SK-N-SH (cell line): ENCODE data around the gene IL11RA. TPM values are rescaled to one million over a fixed set of nuclear protein-coding genes. Genes with fewer than 3 reads are reported as not detected.

Experiments
- CTCF ChIA-PET: fragments of 300-600, 350-600 bp; formaldehyde crosslinking; extraction: SDS; loops from one replicate; lab custom pipeline; 2021; lab: Yijun Ruan, JAX
- POLR2A ChIA-PET: fragments of 350-600 bp; sonication (Branson Sonifier 250); formaldehyde crosslinking; extraction: SDS; loops from one replicate; lab custom pipeline; 2020; ENCODE audit warnings: antibody characterized with exemption, inconsistent platforms; lab: Yijun Ruan, JAX
- DNase-seq: peaks from one replicate; pipeline ENCODE4 v3.0.0; 2012
- H2AFZ ChIP-seq: fragments of 200-600 bp; sonication (generic); 2 replicates; pipeline ENCODE4 v1.8.1; 2016; ENCODE audit warnings: antibody characterized with exemption, mild to moderate bottlenecking, low read depth
- H3F3A ChIP-seq: fragments of 200-600 bp; sonication (generic); replicated peaks from 2 replicates; pipeline ENCODE3; 2016; ENCODE audit warnings: antibody characterized with exemption, mild to moderate bottlenecking; ENCODE audit not compliant: insufficient read depth
- H3K27ac ChIP-seq, 2 experiments: fragments of 200-500 bp in 1 of 2; fragments of 200-600 bp in 1 of 2; sonication (Bioruptor generic) in 1 of 2; sonication (generic), shearing (Covaris generic) in 1 of 2; 2 replicates each; pipeline versions ENCODE4 v1.5.1 to v1.6.1; 2014 to 2016; ENCODE audit warnings: low read depth in 2 of 2, inconsistent platforms in 1 of 2, low read length in 1 of 2, mild to moderate bottlenecking in 1 of 2, mixed read lengths in 1 of 2
- H3K27me3 ChIP-seq: fragments of 200-600 bp; sonication (generic), shearing (Covaris generic); 2 replicates; pipeline ENCODE4 v1.6.1; 2016; ENCODE audit warnings: mixed run types; ENCODE audit not compliant: insufficient read depth
- H3K36me3 ChIP-seq, 2 experiments: fragments of 200-500 bp in 1 of 2; fragments of 200-600 bp in 1 of 2; sonication (Bioruptor generic) in 1 of 2; sonication (generic) in 1 of 2; replicated peaks in 1 of 2; 2 replicates each; pipeline versions ENCODE3 to v1.5.1; 2014 to 2016; ENCODE audit warnings: low read length in 1 of 2, mild to moderate bottlenecking in 1 of 2; ENCODE audit not compliant: insufficient read depth in 2 of 2, control insufficient read depth in 1 of 2
- H3K4me1 ChIP-seq, 2 experiments: fragments of 200-500 bp in 1 of 2; fragments of 200-600 bp in 1 of 2; sonication (Bioruptor generic) in 1 of 2; sonication (generic), shearing (Covaris generic) in 1 of 2; 2 replicates each; pipeline versions ENCODE4 v1.5.1 to v1.6.1; 2014 to 2016; ENCODE audit warnings: low read depth in 1 of 2, low read length in 1 of 2, mixed run types in 1 of 2; ENCODE audit not compliant: insufficient read depth in 2 of 2, control insufficient read depth in 1 of 2
- H3K4me2 ChIP-seq: fragments of 200-600 bp; sonication (generic), shearing (Covaris generic); 2 replicates; pipeline ENCODE4 v1.6.1; 2017; ENCODE audit warnings: mixed run types
- H3K4me3 ChIP-seq, 2 experiments: fragments of 200-500 bp in 1 of 2; fragments of 200-600 bp in 1 of 2; sonication (Bioruptor generic) in 1 of 2; sonication (generic), shearing (Covaris generic) in 1 of 2; 2 replicates each; pipeline versions ENCODE4 v1.5.1 to v1.8.1; 2014 to 2016; ENCODE audit warnings: low read depth in 2 of 2, inconsistent platforms in 1 of 2, low read length in 1 of 2, mild to moderate bottlenecking in 1 of 2, mixed read lengths in 1 of 2, moderate library complexity in 1 of 2
- H3K79me2 ChIP-seq: fragments of 200-600 bp; sonication (generic); 2 replicates; pipeline ENCODE4 v1.8.1; 2017; ENCODE audit warnings: mild to moderate bottlenecking; ENCODE audit not compliant: insufficient read depth
- H3K9ac ChIP-seq: fragments of 200-600 bp; sonication (generic); 2 replicates; pipeline ENCODE4 v1.6.1; 2017; ENCODE audit warnings: mixed run types
- H3K9me2 ChIP-seq: fragments of 200-600 bp; sonication (generic); 2 replicates; pipeline ENCODE4 v1.6.1; 2017; ENCODE audit warnings: mixed run types
- H3K9me3 ChIP-seq: fragments of 200-600 bp; sonication (generic); 2 replicates; pipeline ENCODE4 v1.6.1; 2017; ENCODE audit warnings: mixed run types, mild to moderate bottlenecking, moderate library complexity
- H4K20me1 ChIP-seq: fragments of 200-600 bp; sonication (generic); 2 replicates; pipeline ENCODE4 v1.6.1; 2017; ENCODE audit warnings: mild to moderate bottlenecking, mixed run types; ENCODE audit not compliant: insufficient read depth
- FOSL2 ChIP-seq: IDR thresholded peaks from 2 replicates; pipeline ENCODE4 v1.4.0; 2012; ENCODE audit warnings: low read depth, mild to moderate bottlenecking, moderate library complexity, borderline replicate concordance
- FOXM1 ChIP-seq: IDR thresholded peaks from 2 replicates; pipeline ENCODE4 v1.4.0; 2012; ENCODE audit warnings: low read depth, mild to moderate bottlenecking
- MEF2A ChIP-seq: IDR thresholded peaks from 2 replicates; pipeline ENCODE4 v1.4.0; 2012; ENCODE audit warnings: low read depth, borderline replicate concordance
- MXI1 ChIP-seq: IDR thresholded peaks from 2 replicates; pipeline ENCODE4 v1.6.1; 2012; ENCODE audit warnings: mild to moderate bottlenecking, low read depth, low read length, improper control_type of control experiment
- NRF1 ChIP-seq: IDR thresholded peaks from 2 replicates; pipeline ENCODE4 v1.6.1; 2012; ENCODE audit warnings: low read depth, mild to moderate bottlenecking, low read length
- POLR2AphosphoS5 ChIP-seq: IDR thresholded peaks from 2 replicates; pipeline ENCODE4 v1.6.1; 2012; ENCODE audit warnings: low read depth, low read length
- RCOR1 ChIP-seq: fragments of 150-350 bp; IDR thresholded peaks from 2 replicates; pipeline ENCODE4 v1.6.1; 2017; ENCODE audit warnings: antibody characterized with exemption, low read length
- TAF1 ChIP-seq: IDR thresholded peaks from 2 replicates; pipeline ENCODE4 v1.6.1; 2012; ENCODE audit warnings: low read depth, mild to moderate bottlenecking, low read length, moderate library complexity, borderline replicate concordance
- USF1 ChIP-seq: IDR thresholded peaks from 2 replicates; pipeline ENCODE4 v1.4.0; 2012; ENCODE audit warnings: low read depth, borderline replicate concordance
- ZBTB33 ChIP-seq: IDR thresholded peaks from 2 replicates; pipeline ENCODE4 v1.4.0; 2012; ENCODE audit warnings: low read depth, borderline replicate concordance
- WGBS: methylation state at CpG from one replicate; pipeline ENCODE4 v1.1.6; 2017; ENCODE audit warnings: low lambda C conversion rate; 5-methylcytosine and 5-hydroxymethylcytosine counted together
- polyA plus RNA-seq, 3 experiments: library from polyadenylated mRNA; depleted of rRNA; stranded (reverse); fragments of >200 nt; gene quantifications; 2 replicates each; pipeline ENCODE4 v1.2.3, GENCODE V29; 2012

The IL11RA gene
- polyA plus RNA-seq, 1 of the 3 experiments (the other 2 are of a cell fraction) = 16.5 TPM

DNA sequence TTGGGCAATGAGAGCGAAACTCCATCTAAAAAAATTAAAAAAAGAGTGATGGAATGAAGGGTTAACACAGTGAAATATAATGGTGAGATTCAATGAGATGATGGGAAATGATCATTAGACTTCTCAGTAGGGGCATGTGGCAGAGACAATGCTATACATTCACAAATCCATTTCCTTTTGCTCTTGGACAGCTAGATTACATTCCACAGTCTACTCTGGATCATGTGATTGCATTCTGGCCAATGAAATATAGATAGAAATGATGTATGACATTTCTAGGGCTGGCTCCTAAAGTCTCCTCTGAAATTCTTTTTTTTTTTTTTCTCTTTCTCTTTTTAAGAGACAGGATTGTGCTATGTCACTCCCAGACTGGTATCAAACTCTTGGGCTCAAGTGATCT is 9.3 kb upstream of the IL11RA start:
- no peaks in the 10 kb centered on the region for H3K9me3 ChIP-seq
- 80% methylated on average over 1 of the region's 1 CpG for WGBS
- H3K4me3 ChIP-seq = no peak overlapping the region
- no peak for TF ChIP-seq FOSL2
- peak; percentile 46; the same call in 1 of the 2 replicates for TF ChIP-seq USF1
- no peak for TF ChIP-seq MEF2A
- ChIA-PET CTCF (interaction anchor here (1.0 to 14.1 kb wide), 6 partner anchors 5 to 60 kb away, joined by 3 to 152 read pairs (median 3); partner anchors contain the start of gene SIGMAR1), POLR2A (no interaction called here)
- DNase-seq = no peak
- H3K79me2 ChIP-seq = peaks cover 8% of the 10 kb centered on the region; the same call in 1 of the 2 replicates
- H3K36me3 ChIP-seq = no peaks in the 10 kb centered on the region
- H3K4me2 ChIP-seq = no peak overlapping the region
- H3K27me3 ChIP-seq = no peaks in the 10 kb centered on the region
- no peaks in the 10 kb centered on the region for H4K20me1 ChIP-seq
- no peak overlapping the region for H2AFZ ChIP-seq
- H3K9ac ChIP-seq = no peak overlapping the region
- H3F3A ChIP-seq = peaks cover 9% of the 10 kb centered on the region
- H3K9me2 ChIP-seq = no peaks in the 10 kb centered on the region
- H3K27ac ChIP-seq = no peak overlapping the region
- H3K4me1 ChIP-seq = peaks cover 6 to 19% of the 10 kb centered on the region in 2 experiments; a peak in 2 of 4 replicates

DNA sequence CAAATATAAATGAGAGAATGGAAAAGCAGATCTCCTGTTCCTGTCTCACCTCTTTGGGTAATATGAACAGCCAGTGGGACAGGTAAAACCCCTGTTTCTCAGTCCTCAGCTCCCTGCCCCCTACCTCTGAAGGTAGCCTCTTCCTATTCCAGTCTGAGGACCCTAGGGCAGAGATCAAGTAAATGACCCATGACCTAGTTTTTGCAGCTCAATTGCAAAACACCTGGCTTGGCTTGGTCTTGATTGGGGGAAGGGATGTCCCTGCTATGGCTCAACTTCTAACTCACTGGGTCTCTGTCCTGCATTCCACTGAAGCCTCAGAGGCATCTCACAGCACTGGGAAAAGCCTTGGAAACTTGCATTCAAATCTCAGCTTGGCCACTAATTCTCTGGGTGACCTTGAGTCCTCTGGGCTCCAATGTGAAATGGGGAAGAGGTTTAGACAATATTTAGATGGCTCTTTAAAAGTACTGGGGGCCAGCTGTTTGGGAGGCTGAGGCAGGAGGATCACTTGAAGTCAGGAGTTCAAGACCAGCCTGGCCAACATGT is 7.1 kb upstream of the IL11RA start:
- Histone ChIP-seq H3F3A (peaks cover 9% of the 10 kb centered on the region), H3K4me2 (no peak overlapping the region), H3K27me3 (no peaks in the 10 kb centered on the region), H3K4me1 (peaks cover 3 to 32% of the 10 kb centered on the region in 2 experiments; a peak in 2 of 4 replicates), H3K9me3 (no peaks in the 10 kb centered on the region), H3K27ac (no peak overlapping the region), H3K9me2 (no peaks in the 10 kb centered on the region), H3K4me3 (no peak overlapping the region), H3K36me3 (peaks cover 11 to 19% of the 10 kb centered on the region in 2 experiments), H2AFZ (no peak overlapping the region), H3K79me2 (peaks cover 14% of the 10 kb centered on the region; the same call in 1 of the 2 replicates), H4K20me1 (no peaks in the 10 kb centered on the region), H3K9ac (no peak overlapping the region)
- POLR2A ChIA-PET = interaction anchor here (0.6 kb wide), 1 partner anchor 31 kb away, joined by 4 read pairs; no protein-coding TSS in a partner anchor
- no peak for DNase-seq
- TF ChIP-seq RCOR1 = no peak
- TF ChIP-seq TAF1 = no peak
- no peak for TF ChIP-seq FOXM1
- TF ChIP-seq MXI1 = no peak
- no peak for TF ChIP-seq ZBTB33
- no peak for TF ChIP-seq NRF1
- TF ChIP-seq POLR2AphosphoS5 = no peak
- CTCF ChIA-PET = interaction anchor here (0.7 to 14.1 kb wide), 6 partner anchors 7 to 58 kb away, joined by 3 to 152 read pairs (median 18); partner anchors contain the start of genes CCL27, RPP25L and SIGMAR1
